Activated CD4-positive, alpha-beta T cell treated with anti-CD3 and anti-CD28 coated beads for 24 hours (primary cell): ENCODE measurements around the gene LSG1.
"Not testable (repeated sequence)": the region's sequence is repeated elsewhere in the genome, so short reads cannot be mapped to it uniquely, and the experiment has no call there.

Source experiments
- DNase-seq, 2 donors: peaks; one replicate each; pipeline ENCODE4 v3.0.0-alpha.2; 2020; ENCODE audit warnings: low read depth in 2 of 2

LSG1 gene

GRCh38 chr3:194657439-194657838 is 14.6 kb downstream of the LSG1 start:
- no peak for DNase-seq

- DNase-seq, result no peak
Observed at GRCh38 chr3:194654443-194654842, 17.5 kb downstream of the LSG1 start.

GRCh38 chr3:194647747-194648146 is 24.2 kb downstream of the LSG1 start:
- DNase-seq, result no peak

GRCh38 chr3:194642769-194643168 is 29.2 kb downstream of the LSG1 start:
- no peak for DNase-seq

- peak in 1 of 2 donors; percentile 25 for DNase-seq
Observed at GRCh38 chr3:194640829-194641228, 31.2 kb downstream of the LSG1 start.

- DNase-seq, result no peak
Observed at GRCh38 chr3:194638991-194639605, 32.9 kb downstream of the LSG1 start.

- no peak for DNase-seq
Observed at GRCh38 chr3:194637541-194638400, 34.2 kb downstream of the LSG1 start.

- DNase-seq, result no peak
Observed at GRCh38 chr3:194637066-194637465, 34.9 kb downstream of the LSG1 start.

- DNase-seq, result peak; percentile 36 to 46
Observed at GRCh38 chr3:194633349-194634004, 38.5 kb downstream of the LSG1 start, which contains the start of gene TMEM44. Gene TMEM44, minus strand, starts transcription at chr3:194633419. Its CDS starts 204 bp downstream, at chr3:194633215.

GRCh38 chr3:194632809-194633348 is 39.1 kb downstream of the LSG1 start:
- peak in 1 of 2 donors; percentile 3 for DNase-seq

GRCh38 chr3:194632226-194632808 is 39.7 kb downstream of the LSG1 start:
- no peak for DNase-seq

GRCh38 chr3:194631696-194632095 is 40.3 kb downstream of the LSG1 start:
- no peak for DNase-seq

GRCh38 chr3:194630681-194631080 is 41.3 kb downstream of the LSG1 start:
- DNase-seq, result not testable (repeated sequence)

- DNase-seq, result no peak
Observed at GRCh38 chr3:194624956-194625355, 47.0 kb downstream of the LSG1 start.

- DNase-seq, result no peak
Observed at GRCh38 chr3:194623449-194624290, 48.3 kb downstream of the LSG1 start.

GRCh38 chr3:194622621-194623340 is 49.2 kb downstream of the LSG1 start:
- DNase-seq, result no peak

- no peak for DNase-seq
Observed at GRCh38 chr3:194621947-194622346, 50.0 kb downstream of the LSG1 start.

GRCh38 chr3:194620196-194620595 is 51.8 kb downstream of the LSG1 start:
- no peak for DNase-seq

GRCh38 chr3:194619741-194620140 is 52.2 kb downstream of the LSG1 start:
- no peak for DNase-seq
